CD1c-positive myeloid dendritic cell (primary cell): ENCODE results near the gene GLB1L3.
"Not testable (repeated sequence)": the region's sequence is repeated elsewhere in the genome, so short reads cannot be mapped to it uniquely, and the experiment has no call there.

ENCODE experiments used
- DNase-seq: peaks from one replicate; pipeline ENCODE4 v3.0.0-alpha.2; 2016; ENCODE audit errors: extremely low spot score

Gene GLB1L3

DNA sequence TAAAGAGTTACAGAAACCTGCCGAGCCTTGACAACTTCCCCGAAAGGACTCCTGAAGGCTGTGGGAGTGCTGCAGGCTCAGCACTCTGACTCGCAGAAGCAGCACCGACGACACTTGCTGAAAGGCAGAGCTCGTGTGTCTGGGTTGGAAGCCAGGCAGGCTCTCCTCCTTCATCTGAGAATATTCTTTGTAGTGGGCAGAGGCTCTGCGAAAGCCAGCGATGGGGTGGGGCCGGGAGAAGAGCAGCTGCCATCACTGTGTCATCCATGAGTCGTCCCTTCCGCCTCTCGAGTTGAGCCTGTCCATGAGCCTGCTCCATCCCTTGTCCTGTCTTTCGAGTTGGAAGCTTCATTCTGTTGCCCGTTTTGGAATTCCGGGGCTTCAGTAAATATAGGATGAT lies 67.5 kb downstream of the GLB1L3 start:
- DNase-seq, result no peak

- DNase-seq, result not testable (repeated sequence)
Observed at GRCh38 chr11:134344497-134345236, 68.5 kb downstream of the GLB1L3 start.

DNA sequence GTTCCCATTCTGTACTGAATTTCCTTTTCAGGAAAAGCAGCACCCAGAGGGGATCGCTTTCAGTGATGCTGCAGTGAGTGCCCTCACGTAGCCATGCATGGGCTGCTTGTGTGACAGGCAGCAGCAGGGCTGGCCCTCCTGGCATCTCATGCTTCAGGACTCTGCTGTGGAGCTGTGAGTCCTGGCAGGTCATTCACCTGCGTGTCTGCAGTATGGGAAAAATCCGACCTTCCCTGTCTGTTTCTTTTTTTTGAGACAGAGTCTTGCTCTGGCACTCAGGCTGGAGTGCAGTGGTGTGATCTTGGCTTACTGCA lies 69.0 kb downstream of the GLB1L3 start:
- DNase-seq, result no peak

- no peak for DNase-seq
Observed at GRCh38 chr11:134346101-134346975, 70.2 kb downstream of the GLB1L3 start.

DNA sequence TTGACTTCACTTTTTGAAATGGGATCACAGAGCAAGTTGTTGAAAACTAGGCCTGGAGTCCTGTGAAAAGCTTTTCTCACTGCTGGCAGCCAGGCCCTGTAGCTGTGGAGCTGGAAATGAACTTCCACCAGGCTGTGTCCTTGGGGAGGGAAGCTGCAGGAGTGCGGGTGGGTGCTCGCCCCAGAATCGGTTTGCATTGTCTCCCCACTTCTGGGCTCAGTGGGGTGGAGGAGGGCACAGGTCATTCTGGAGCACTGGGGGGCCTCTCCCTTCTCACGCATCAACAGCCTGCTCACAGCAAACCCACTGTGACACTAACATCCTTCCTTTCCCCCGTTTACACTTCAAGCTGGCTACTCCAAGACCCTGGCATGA lies 70.8 kb downstream of the GLB1L3 start:
- DNase-seq, result no peak

- no peak for DNase-seq
Observed at GRCh38 chr11:134347441-134347840, 71.3 kb downstream of the GLB1L3 start.

DNA sequence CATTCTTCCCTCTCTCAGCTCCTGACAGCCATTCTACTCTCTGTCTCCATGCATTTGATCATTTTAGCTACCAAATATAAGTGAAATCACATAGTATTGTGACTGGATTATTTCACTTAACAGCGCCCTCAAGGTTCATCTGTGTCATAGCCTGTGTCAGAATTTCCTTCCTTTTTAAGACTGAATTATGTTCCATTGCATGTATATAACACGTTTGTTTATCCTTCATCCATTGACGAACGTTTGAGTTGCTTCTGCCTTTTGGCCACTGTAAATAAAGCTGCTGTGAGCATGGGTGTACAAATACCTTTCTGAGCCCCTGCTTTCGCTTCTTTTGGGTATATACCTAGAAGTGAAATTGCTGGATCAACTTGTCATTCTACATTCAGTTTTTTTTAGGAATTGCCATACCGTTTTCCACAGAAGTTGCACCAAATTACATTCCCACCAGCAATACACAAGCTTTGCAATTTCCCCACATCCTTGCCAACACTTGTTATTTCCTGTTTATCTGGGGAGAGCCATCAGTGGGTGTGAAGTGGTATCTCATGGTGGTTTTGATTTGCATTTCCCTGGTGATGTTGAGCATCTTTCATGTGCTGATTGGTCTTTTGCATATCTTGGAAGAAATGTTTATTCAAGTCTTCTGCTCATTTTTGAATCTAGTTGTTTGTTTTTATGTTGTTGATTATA lies 73.1 kb downstream of the GLB1L3 start:
- DNase-seq, result peak; percentile 6

DNA sequence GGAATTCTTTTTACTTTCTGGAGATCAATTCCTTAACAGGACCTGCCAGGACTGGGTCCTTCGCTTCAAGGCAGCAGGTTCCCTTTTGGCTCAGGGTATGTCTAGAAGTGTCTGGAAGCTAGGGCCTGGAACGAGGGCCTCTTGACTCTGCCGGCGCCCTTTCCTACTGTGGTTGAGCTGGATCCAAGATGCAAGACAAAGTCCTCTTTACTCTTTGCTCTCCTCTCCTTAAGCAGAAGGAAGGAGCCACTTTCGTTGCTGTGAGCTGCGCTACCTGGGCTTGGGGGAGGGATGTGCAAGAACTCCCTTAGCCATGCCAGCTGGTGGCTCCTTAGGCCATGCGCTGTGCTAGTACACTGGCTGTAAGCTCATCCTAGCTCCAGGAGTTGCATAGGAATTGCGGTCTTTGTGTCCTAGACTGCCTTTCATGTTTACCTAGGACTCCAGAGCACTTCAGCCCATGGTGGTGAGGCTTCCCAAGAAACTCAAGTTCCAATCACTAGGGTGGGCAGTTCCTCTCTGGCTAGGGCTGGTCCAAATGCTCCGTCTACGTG lies 73.7 kb downstream of the GLB1L3 start:
- no peak for DNase-seq

- DNase-seq, result no peak
Observed at GRCh38 chr11:134350381-134350780, 74.2 kb downstream of the GLB1L3 start.

GRCh38 chr11:134352111-134352510 lies 75.9 kb downstream of the GLB1L3 start:
- DNase-seq, result no peak

GRCh38 chr11:134355136-134355535 lies 79.0 kb downstream of the GLB1L3 start:
- DNase-seq, result no peak

GRCh38 chr11:134355656-134356055 lies 79.5 kb downstream of the GLB1L3 start:
- DNase-seq, result no peak

- no peak for DNase-seq
Observed at GRCh38 chr11:134356656-134357544, 80.7 kb downstream of the GLB1L3 start.

- no peak for DNase-seq
Observed at GRCh38 chr11:134357545-134357839, 81.3 kb downstream of the GLB1L3 start.

DNA sequence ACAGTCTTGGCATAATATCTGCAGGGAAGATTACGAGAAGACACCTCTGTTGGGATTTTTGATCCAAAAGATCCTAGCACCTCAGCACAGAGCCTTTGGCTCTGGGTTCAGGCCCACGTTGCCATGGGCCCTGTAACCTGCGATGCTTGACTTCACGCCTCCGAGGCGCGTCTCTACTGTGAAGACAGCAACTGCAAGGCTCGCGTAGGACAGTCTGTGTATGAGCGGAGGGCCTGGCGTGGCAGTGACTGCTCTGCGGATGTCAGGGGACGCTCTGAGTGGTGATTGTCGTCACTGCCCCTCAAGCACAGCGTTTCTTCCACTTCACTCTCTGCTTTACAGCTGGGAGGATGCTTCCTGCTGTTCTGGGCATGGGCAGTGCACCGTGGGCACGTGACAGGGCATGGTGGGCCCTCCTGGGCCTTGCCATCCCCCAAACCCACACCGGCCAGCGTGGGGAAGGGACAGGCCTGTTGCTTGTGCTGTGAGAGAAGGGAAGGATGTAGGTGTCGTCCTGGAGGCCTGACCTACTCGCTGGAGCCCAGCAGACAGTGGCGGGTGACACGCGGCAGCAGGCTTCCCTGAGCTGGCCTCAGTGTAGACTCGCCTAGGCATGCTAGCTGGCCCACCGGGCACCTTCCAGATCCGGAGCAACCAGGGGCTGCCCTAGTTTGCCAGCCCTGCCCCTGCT lies 82.1 kb downstream of the GLB1L3 start:
- no peak for DNase-seq

DNA sequence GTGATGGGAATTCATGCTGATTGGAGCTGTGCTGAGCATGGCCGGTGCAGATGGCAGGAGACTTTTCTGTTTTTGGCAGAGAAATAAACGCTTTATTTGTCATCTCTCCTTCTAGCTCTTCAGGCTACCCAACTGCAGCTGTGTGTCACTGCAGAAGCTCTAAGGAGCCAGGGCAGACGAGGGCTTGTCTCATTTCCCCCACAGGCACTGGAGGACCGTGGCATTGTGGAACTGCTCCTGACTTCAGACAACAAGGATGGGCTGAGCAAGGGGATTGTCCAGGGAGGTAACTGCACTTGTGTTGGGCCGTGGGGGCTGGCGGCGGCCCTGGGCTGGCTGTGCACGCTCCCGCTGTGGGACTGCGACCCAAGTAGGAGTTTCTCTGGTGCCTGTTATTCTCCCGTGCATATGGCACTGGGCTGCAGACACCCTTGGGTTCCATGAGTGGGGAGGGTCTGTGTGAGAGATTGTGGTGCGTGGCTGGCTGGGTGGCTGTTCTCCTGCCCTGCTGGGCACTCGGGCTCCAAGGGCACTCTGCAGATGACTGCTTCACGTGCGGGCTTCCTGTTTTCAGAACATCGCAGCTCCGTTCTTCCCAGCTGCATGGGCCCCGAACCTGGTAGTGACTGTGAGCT lies 82.8 kb downstream of the GLB1L3 start:
- DNase-seq, result no peak

DNA sequence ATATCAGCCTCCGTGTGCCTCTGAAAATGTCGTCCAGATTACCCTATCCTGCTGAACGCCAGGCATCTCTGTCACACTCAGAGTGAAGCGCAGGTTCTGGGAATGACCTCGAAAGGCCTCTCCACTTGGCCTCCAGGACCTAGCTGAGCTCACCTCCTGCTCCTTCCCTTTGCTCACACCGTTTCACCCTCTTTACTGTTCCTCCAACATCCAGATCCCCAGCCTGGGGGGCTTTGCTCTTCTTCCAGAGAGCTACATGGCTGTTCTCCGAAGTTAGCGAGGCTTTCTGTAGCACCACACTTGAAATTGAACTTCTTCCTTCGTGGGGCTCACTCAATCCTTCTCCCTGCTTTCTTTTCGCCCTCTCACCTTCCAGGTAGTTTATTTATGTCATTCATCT lies 83.5 kb downstream of the GLB1L3 start:
- no peak for DNase-seq

GRCh38 chr11:134360050-134360835 lies 84.1 kb downstream of the GLB1L3 start:
- DNase-seq, result peak; percentile 64

DNA sequence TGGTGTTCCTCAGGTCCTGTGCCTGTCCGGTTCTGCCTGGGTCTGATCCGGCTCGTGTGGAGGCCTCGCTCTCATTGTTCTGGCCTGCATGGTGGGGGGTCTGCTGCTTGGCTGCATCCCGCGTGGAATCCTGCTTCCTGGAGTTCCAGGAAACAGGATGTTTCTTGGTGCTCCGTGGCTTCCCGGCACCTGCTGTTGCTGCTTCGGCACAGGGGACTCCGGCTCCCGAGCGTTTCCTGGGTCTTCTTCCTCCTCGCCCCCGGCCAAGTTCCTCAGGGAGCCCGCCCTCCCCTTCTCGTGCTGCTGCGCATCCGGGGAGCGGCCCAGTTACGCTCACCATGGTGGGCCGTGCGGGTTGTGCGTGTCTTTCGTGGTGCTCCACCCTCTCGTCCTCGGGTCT lies 85.5 kb downstream of the GLB1L3 start:
- DNase-seq, result no peak
